ENCODE measurements around the gene OR1F1. TPM values are rescaled to one million over a fixed set of nuclear protein-coding genes. Genes with fewer than 3 reads are reported as not detected.

Gene OR1F1
- total RNA-seq, 1 experiment from 2014 or later, result not detected

- Histone ChIP-seq H4K8ac (replicated peaks; ENCODE audit: insufficient read length, low read depth, low read length) (no peak overlapping the region), H3K9me3 (ENCODE audit: control insufficient read depth, low read depth, low read length) (no peaks in the 10 kb centered on the region), H4K91ac (ENCODE audit: insufficient read length, low read depth, low read length) (no peak overlapping the region), H3K4me2 (ENCODE audit: insufficient read depth, insufficient read length, low read length) (no peak overlapping the region), H3K18ac (ENCODE audit: insufficient read length, low read depth, low read length) (no peak overlapping the region), H3K27ac (ENCODE audit: insufficient read length, low read depth, low read length) (no peak overlapping the region), H3K23me2 (ENCODE audit: insufficient read length, low read depth, low read length, poor library complexity, severe bottlenecking) (no peaks in the 10 kb centered on the region), H2AK5ac (ENCODE audit: insufficient read length, low read length) (no peak overlapping the region), H3K4me1 (ENCODE audit: insufficient read depth, low read length) (no peaks in the 10 kb centered on the region), H2BK15ac (ENCODE audit: low read depth, low read length) (no peak overlapping the region), H3K79me1 (ENCODE audit: insufficient read depth, low read depth, low read length, poor library complexity, severe bottlenecking) (no peaks in the 10 kb centered on the region), H2AFZ (ENCODE audit: low read length) (no peak overlapping the region), H4K5ac (ENCODE audit: insufficient read length, low read depth, low read length) (no peak overlapping the region), H3K56ac (ENCODE audit: insufficient read length, low read depth, low read length) (no peak overlapping the region), H2BK5ac (ENCODE audit: insufficient read length, low read length) (no peak overlapping the region), H2BK120ac (ENCODE audit: low read depth, low read length, poor library complexity, severe bottlenecking) (no peak overlapping the region), H3K14ac (ENCODE audit: insufficient read depth, low read length) (no peak overlapping the region), H3T11ph (ENCODE audit: low read length) (no peak overlapping the region), H2BK12ac (ENCODE audit: insufficient read length, low read depth, low read length) (no peak overlapping the region), H3K9ac (ENCODE audit: extremely low read depth, insufficient read length, low read length) (no peak overlapping the region), H3K4ac (ENCODE audit: low read depth, low read length) (no peak overlapping the region), H3K27me3 (ENCODE audit: insufficient read depth, low read length) (no peaks in the 10 kb centered on the region), H3K79me2 (ENCODE audit: insufficient read depth, low read length) (no peaks in the 10 kb centered on the region), H4K20me1 (ENCODE audit: control insufficient read depth, insufficient read depth, insufficient read length) (no peaks in the 10 kb centered on the region), H3K23ac (ENCODE audit: insufficient read length, low read depth, low read length) (no peak overlapping the region), H2BK20ac (ENCODE audit: low read depth, low read length, poor library complexity, severe bottlenecking) (no peak overlapping the region)
- DNase-seq, result no peak
- Mint-ChIP-seq H3K4me3 (no peak overlapping the region), H3K9me3 (peaks cover 65 to 78% of the 10 kb centered on the region in 2 experiments), H3K27ac (no peak overlapping the region), H3K36me3 (ENCODE audit: insufficient read depth in 1 of 3, low read depth in 3 of 3) (peaks cover 0 to 4% (median 0%) of the 10 kb centered on the region in 3 experiments; a peak in 3 of 7 replicates), H3K4me1 (no peaks in the 10 kb centered on the region), H3K27me3 (ENCODE audit: low read depth) (peaks cover 13% of the 10 kb centered on the region)
- no CpG with 5 or more reads among the region's 1 CpG for WGBS (ENCODE audit: extremely low coverage, insufficient read length, low lambda C conversion rate)
- TF ChIP-seq CTCF (conservative IDR thresholded peaks at IDR 0.05), result no peak
These were observed 61.0 kb downstream of the OR1F1 start for GRCh38 chr16:3249020-3249419.
